ENCODE data around the gene RNF8.

DNA sequence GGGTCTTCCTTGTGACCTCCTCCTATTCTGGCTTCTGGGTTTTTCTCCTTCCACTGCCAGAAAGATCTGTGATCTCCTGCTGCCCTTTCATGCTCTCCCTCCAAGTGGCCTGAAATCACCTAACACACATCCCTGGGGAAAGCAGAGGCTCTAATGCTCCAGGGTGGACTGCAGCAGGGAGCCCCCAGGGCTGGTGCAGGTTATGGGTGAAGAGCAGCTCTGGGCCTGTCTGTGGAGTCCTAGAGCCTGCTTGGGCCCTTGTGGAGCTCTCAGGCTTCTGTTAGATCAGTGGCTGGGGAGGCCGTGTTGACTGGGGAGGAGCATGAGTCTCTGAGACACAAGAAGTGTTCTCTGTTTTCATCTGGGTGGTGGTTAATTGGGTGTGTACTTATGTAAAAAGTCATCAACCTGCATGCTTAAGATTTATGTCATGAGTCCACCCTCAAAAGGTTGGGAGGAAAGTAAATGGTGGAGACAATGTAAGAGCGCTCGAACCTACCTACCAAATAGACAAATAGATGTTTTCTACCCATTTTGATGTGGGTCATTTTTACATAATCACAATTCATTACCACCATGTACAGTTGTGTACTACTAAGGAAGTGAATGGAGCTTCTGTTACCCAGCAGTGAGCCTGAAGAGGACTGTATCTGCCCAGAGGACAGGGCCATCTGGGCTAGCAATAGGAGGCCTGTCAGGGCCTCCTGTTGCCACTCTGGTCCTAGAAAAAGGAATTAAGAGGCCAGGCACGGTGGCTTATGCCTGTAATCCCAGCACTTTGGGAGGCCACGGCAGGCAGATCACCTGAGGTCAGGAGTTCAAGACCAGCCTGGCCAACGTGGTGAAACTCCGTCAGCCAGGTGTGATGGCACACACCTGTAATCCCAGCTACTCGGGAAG is 32.0 kb upstream of the RNF8 start:
- TF ChIP-seq, protein P1, sequence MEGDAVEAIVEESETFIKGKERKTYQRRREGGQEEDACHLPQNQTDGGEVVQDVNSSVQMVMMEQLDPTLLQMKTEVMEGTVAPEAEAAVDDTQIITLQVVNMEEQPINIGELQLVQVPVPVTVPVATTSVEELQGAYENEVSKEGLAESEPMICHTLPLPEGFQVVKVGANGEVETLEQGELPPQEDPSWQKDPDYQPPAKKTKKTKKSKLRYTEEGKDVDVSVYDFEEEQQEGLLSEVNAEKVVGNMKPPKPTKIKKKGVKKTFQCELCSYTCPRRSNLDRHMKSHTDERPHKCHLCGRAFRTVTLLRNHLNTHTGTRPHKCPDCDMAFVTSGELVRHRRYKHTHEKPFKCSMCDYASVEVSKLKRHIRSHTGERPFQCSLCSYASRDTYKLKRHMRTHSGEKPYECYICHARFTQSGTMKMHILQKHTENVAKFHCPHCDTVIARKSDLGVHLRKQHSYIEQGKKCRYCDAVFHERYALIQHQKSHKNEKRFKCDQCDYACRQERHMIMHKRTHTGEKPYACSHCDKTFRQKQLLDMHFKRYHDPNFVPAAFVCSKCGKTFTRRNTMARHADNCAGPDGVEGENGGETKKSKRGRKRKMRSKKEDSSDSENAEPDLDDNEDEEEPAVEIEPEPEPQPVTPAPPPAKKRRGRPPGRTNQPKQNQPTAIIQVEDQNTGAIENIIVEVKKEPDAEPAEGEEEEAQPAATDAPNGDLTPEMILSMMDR (conservative IDR thresholded peaks at IDR 0.05; ENCODE audit: low read depth, low read length): no peak
- TF ChIP-seq POLR2A (IDR thresholded peaks at IDR 0.05; ENCODE audit: low read depth, low read length): no peak
- TF ChIP-seq, protein P2, sequence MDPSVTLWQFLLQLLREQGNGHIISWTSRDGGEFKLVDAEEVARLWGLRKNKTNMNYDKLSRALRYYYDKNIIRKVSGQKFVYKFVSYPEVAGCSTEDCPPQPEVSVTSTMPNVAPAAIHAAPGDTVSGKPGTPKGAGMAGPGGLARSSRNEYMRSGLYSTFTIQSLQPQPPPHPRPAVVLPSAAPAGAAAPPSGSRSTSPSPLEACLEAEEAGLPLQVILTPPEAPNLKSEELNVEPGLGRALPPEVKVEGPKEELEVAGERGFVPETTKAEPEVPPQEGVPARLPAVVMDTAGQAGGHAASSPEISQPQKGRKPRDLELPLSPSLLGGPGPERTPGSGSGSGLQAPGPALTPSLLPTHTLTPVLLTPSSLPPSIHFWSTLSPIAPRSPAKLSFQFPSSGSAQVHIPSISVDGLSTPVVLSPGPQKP (IDR thresholded peaks at IDR 0.05; ENCODE audit: borderline replicate concordance, low read depth, low read length): no peak
- no peak for TF ChIP-seq FOS (IDR thresholded peaks at IDR 0.05; ENCODE audit: low read depth, low read length)
- TF ChIP-seq RFX5 (IDR thresholded peaks at IDR 0.05; ENCODE audit: low read depth, low read length): no peak
- no peak for TF ChIP-seq MAZ (IDR thresholded peaks at IDR 0.05; ENCODE audit: borderline replicate concordance, low read depth, low read length)
- TF ChIP-seq, protein P3, sequence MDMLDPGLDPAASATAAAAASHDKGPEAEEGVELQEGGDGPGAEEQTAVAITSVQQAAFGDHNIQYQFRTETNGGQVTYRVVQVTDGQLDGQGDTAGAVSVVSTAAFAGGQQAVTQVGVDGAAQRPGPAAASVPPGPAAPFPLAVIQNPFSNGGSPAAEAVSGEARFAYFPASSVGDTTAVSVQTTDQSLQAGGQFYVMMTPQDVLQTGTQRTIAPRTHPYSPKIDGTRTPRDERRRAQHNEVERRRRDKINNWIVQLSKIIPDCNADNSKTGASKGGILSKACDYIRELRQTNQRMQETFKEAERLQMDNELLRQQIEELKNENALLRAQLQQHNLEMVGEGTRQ (IDR thresholded peaks at IDR 0.05; ENCODE audit: low read depth, low read length): no peak
- no peak for TF ChIP-seq SMC3 (IDR thresholded peaks at IDR 0.05; ENCODE audit: low read depth, low read length)

All from IMR-90 (cell line).